HS-5 (cell line): ENCODE data around the gene GIPC1.
"Not testable (repeated sequence)": the region's sequence is repeated elsewhere in the genome, so short reads cannot be mapped to it uniquely, and the experiment has no call there.

Experiments used
- DNase-seq: peaks from one replicate; pipeline ENCODE4 v3.0.0-alpha.2; 2012; ENCODE audit warnings: low read depth

Gene GIPC1

DNA sequence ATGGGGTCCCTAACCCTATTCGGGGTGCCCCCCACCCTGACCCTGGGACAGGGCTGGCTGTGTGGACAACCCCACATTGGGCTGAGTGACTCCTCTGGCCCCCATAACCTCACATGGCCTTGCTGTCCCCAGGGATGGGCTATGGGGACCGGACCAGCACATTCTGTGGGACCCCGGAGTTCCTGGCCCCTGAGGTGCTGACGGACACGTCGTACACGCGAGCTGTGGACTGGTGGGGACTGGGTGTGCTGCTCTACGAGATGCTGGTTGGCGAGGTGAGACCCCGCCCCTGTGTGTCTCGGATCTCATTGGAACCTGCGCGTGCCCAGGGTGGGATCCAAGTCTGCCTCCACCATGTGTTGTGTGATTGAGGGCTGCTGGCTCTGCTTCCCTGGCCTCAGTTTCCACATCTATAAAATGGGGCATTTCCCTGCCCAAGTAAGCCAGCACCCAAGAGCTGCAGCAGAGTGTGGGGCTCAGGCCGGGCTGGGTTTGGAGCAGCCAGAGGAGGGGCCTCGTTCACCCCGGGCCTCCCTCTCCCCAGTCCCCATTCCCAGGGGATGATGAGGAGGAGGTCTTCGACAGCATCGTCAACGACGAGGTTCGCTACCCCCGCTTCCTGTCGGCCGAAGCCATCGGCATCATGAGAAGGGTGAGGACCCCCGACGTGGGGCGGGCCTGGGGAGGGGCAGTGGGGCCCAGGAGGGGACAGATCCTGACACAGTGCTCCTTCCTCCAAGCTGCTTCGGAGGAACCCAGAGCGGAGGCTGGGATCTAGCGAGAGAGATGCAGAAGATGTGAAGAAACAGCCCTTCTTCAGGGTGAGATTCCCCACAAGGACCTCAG is 25.7 kb downstream of the GIPC1 start:
- DNase-seq, result no peak

DNA sequence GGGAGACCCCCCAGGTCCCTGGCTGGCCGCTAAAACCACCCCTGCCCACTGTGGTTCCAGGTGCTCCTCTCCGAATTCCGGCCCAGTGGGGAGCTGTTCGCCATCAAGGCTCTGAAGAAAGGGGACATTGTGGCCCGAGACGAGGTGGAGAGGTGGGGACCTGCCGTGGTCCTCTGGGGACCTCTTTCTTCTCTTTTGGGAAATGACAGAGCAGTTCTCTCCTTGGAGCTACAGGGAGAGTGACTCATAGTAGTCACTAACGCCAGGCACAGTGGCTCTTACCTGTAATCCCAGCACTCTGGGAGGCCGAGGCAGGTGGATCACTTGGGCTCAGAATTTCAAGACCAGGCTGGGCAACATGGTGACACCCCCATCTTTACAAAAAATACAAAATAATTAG is 28.1 kb downstream of the GIPC1 start:
- no peak for DNase-seq

DNA sequence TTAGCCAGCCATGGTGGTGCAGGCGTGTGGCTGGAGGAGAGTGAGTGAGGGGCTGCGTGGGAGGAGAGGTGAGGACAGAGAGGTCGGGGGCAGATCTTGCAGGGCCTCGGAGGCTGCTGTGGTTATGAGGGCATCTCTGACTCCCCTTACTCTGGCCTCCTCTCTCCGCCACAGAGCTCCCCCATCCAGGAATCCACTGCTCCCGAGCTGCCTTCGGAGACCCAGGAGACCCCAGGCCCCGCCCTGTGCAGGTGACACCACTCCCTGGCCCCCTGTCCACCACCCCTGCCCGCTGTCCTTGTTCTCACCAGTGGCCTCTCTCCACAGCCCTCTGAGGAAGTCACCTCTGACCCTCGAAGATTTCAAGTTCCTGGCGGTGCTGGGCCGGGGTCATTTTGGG is 28.5 kb downstream of the GIPC1 start:
- no peak for DNase-seq

DNA sequence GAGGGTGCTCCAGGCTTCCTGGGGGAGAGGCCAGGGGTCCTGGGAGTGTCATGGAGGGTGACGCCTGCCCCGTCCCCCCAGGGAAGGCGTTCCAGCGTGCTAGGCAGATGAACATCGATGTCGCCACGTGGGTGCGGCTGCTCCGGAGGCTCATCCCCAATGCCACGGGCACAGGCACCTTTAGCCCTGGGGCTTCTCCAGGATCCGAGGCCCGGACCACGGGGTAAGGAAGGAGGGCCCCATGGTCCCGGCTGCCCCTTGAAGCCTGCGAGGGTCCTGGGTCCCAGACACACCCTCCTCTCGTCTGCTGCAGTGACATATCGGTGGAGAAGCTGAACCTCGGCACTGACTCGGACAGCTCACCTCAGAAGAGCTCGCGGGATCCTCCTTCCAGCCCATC is 32.2 kb downstream of the GIPC1 start:
- no peak for DNase-seq

DNA sequence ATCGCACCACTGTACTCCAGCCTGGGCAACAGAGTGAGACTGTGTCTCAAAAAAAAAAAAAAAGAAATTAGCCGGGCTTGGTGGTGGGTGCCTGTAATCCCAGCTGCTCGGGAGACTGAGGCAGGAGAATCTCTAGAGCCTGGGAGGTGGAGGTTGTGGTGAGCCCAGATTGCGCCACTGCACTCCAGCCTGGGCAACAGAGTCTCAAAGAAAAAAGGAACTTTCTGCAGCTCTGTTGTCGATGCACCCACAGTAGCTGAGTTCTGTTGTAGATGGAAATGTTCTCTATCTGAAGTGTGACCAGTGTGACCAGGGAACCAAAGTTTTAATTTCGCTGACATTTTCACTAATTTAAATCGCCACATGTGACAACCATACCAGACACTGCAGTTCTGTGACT is 33.5 kb downstream of the GIPC1 start:
- not testable (repeated sequence) for DNase-seq

DNA sequence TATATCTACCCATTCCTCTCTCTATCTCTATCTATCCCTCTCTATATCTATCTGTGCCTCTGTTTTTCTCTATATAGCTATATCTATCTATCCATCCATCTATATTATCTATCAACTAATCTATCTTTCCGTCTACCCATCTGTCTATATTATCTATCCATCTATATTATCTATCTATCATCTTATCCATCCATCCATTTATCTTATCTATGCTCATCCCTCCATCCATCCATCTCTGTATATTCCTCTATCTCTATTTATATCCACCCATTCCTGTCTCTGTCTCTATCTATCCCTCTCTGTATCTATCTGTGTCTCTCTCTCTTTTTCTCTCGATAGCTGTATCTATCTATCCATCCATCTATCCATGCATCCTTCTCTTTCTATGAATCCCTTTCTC is 35.0 kb downstream of the GIPC1 start:
- DNase-seq, result no peak

DNA sequence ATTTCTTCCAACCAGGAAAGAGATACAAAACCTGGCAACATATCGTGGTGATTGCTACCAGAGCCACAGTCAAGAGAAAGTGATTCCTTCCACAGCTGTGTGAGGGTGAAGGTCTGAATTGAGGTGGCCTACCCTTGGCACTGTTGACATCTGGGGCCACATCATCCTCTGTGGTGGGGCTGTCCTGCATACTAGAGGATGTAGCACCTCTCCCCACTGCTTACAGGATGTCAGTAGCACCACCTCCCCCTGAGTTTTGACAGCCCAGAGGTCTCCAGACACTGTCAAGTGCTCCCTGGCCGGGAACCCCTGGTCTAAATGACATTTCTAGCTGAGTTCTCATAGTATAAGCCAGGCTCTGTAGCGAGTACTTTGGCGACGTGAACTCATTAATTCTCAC is 36.2 kb downstream of the GIPC1 start:
- no peak for DNase-seq

DNA sequence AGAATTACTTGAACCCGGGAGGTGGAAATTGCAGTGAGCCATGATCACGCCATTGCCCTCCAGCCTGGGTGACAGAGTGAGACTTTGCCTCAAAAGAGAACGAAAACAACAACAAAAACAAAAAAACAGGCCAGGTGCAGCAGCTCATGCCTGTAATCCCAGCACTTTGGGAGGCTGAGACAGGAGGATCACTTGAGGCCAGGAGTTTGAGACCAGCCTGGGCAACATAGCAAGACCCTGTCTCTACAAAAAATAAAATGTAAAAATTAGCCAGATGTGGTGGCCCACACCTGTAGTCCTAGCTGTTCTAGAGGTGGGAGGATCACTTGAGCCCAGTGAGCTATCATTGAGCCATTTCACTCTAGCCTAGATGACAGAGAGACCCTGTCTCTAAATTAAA is 43.6 kb downstream of the GIPC1 start:
- not testable (repeated sequence) for DNase-seq

DNA sequence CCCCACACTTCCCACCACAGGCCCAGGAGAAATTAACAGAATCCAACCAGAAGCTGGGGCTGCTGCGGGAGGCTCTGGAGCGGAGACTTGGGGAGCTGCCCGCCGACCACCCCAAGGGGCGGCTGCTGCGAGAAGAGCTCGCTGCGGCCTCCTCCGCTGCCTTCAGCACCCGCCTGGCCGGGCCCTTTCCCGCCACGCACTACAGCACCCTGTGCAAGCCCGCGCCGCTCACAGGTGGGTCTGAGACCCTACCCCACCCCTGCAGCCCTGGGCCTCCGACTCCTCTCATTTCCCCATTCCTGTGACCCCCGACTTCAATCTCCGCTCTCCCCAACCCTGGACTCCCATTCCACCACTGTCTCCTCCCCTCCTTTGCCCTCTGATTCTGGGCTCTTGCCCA is 45.1 kb downstream of the GIPC1 start:
- no peak for DNase-seq

DNA sequence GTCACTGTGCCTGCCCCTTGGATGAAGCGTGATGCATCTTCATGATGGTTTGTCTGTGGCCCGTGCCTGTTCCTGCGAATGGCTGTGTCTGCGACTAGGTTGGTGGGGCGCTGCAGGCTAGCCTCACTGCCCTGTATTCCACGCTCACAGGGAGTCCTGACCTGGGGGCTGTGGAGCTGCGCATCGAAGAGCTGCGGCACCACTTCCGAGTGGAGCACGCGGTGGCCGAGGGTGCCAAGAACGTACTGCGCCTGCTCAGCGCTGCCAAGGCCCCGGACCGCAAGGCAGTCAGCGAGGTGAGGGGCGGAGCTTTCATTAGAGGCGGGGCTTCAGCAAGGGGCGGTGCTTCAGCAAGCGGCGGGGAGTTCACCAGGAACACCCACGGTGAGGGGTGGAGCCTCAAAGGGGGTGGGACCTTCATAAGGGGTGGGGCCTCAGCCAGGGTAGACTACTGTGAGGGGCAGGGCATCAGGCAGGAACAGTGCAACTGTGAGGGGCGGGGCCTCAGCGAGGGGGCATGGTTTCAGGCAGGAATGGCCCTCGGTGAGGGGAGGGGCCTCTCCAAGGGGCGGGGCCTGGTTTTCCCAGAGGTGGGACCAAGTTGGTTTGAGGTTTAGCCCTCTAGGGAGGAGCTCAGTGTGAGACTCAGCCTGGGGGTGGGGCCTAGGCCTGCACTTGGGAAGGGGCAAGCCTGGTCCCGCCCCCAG is 45.6 kb downstream of the GIPC1 start:
- no peak for DNase-seq

DNA sequence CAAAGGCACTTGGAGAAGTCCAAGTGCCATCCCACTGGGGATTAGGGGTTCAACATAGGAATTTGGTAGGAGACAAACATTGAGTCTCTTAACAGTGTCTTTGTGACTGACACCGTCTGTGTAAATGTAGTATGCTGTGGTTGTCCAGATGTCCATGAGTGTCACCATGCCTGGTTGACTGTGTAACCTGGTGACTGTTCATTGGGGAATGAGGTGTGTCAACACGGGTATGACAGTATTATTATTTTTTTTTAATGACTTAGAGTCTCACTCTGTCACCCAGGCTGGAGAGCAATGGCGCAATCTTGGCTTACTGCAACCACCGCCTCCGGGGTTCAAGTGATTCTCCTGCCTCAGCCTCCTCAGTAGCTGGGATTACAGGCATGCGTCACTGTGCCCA is 46.6 kb downstream of the GIPC1 start:
- DNase-seq, result no peak

DNA sequence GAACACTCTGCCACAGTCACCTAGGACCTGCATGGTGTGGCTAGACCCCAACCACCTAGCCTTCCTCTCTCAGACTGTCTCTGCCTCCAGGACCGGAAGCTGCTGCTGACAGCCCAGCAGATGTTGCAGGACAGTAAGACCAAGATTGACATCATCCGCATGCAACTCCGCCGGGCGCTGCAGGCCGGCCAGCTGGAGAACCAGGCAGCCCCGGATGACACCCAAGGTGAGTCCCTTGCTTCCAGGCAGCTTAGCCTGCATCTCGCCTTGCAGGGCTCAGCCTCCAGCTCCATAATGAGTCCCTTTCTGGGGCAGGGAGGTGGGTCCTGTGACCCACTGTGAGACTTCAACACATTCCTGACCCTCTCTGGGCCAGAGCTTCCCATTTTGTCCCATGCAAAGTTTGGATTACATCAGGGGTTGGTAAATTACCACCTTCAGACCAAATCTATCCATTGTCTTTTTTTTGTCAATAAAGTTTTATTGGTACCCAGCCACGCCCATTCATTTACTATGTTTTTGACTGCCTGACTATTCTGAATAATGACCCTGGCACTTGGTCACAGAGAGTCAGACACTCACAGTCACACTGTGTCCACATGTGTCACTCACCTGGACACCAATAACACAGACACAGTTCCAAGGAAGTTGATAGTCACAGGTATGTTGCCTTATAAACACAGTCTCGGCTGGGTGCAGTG is 49.4 kb downstream of the GIPC1 start:
- no peak for DNase-seq

DNA sequence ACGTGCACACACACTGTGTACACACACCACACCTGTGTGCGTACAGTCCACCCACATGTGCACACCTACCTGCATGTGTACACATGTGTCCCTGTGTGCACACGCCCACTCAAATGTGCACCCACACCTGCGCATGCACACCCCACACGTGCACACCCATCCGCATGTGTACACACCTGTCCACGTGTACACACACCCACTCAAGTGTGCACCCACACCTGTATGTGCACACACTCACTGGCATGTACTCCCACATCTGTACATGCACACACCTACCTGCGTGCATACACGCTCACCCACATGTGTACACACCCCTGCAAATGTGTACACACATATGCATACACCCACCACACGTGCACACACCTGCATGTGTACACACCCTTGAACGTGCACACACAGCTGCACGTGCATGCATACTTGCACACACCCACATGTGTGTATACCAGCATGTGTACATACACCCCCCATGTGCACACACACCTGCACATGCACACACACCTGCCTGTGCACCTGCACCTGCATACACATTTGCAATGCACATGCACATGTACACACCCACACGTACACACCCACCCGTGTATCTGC is 52.2 kb downstream of the GIPC1 start:
- no peak for DNase-seq

DNA sequence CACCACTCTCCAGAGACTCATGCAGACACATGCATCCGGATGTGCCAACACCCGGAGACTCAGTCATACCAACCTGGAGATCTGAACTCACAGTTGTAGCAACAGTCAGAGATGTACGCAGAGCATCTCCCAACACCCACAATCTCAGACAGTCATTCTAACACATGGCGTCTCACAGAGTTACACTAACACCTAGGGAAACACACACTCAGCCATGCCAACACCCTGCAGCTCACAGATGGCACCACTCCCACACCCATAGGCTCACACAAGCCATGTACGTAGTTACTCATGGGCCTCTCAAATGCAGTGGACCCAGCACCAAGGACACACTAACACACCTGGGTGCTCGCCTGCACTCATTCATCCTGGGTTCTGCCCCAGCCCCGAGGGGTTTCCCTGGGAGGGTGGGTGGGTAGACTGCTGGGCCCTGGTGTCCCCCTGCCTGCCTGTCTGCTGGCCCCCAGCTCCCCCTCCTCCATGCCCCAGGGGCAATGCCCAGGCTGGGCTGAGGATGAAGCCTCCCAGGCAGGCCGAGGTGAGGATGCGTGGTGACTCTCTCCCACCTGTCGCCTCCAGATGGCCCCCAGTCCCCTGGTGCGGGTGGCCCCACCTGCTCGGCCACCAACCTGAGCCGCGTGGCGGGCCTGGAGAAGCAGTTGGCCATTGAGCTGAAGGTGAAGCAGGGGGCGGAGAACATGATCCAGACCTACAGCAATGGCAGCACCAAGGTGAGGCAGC is 52.9 kb downstream of the GIPC1 start:
- no peak for DNase-seq

DNA sequence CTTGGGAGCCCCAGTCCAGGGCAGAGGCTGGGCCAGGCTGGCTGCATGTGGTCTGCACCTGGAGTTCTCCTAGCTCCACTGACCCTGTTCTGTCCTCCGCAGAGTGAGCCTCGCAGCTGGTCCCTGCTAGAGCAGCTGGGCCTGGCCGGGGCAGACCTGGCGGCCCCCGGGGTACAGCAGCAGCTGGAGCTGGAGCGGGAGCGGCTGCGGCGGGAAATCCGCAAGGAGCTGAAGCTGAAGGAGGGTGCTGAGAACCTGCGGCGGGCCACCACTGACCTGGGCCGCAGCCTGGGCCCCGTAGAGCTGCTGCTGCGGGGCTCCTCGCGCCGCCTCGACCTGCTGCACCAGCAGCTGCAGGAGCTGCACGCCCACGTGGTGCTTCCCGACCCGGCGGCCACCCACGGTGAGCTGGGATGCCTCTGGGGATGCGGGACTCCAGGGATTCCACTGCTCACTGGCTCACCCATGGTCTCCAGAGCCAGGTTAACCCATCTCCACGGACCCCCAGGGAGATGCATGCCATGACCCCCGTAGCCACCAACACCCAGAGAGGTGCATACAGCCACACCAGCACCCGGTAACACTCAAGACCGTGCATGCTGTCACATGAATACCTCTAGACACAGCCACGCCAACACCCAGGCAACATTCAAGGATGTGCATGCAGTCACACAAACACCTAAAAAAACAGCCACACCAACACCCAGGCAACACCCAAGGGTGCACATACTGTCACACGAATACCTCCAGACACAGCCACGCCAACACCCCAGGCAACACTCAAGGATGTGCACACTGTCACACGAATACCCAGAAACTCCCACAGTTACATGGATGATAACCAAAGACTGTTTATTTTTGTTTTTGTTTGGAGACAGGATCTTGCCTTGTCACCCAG is 54.6 kb downstream of the GIPC1 start:
- no peak for DNase-seq

DNA sequence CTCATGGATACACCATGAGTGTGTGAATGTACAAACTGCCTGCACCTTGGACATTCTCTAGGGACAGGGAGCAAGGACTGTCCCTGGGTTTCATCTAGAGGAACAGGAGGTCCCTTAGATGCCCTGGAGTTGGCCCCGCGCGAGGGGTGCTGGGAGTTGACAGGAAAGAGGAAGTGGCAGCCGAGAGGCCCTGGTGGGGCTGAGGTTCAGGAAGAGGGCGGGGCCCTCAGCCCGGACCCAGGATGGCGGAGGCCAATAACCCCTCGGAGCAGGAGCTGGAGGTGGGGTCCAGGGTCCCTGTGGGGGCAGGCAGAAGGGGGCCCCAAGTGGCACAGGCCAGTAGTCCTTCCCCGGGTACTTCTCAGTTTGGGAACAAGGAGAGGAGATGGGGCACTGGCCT is 55.9 kb downstream of the GIPC1 start:
- no peak for DNase-seq

DNA sequence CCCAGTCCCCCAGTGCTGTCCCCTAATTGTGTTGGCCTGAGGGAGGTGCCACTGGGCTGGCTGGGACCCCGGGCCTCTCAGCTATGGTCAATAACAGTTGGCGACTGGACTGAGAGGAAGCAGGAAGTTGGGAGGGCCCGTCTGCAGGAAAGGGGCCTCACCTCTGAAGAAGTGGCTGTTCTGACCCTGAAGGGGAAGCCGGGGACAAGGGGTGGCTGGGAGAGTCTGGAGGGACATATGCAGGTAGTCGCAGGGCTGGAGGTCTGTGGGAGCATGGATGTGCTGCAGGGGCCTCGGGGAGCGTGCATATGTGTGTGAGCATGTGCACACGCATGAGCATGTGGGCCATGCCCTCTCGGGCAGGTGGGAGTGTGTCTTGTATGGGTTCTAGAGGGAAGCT is 56.9 kb downstream of the GIPC1 start:
- DNase-seq, result no peak

DNA sequence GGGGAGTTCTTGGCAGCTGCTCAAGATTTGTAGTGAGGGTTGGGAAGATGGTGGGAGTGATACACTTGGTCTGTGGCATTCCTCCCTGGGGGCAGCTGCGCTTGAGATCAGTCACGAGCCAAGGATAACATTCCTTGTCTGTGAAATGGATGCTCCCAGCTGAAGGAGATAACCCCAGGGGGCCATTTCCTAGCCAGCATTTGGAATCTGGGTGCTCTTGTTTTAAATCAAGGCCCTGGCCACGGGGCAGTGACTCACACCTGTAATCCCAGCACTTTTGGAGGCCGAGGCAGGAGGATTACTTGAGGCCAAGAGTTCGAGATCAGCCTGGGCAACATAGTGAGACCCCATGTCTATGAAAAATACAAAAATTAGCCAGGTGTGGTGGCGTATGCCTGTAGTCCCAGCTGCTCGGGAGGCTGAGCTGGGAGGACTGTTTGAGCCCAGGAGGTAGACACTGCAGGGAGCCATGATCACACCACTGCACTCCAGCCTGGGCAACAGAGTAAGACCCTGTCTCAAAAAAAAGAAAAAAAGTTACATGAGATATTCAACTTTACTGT is 58.3 kb downstream of the GIPC1 start:
- no peak for DNase-seq

DNA sequence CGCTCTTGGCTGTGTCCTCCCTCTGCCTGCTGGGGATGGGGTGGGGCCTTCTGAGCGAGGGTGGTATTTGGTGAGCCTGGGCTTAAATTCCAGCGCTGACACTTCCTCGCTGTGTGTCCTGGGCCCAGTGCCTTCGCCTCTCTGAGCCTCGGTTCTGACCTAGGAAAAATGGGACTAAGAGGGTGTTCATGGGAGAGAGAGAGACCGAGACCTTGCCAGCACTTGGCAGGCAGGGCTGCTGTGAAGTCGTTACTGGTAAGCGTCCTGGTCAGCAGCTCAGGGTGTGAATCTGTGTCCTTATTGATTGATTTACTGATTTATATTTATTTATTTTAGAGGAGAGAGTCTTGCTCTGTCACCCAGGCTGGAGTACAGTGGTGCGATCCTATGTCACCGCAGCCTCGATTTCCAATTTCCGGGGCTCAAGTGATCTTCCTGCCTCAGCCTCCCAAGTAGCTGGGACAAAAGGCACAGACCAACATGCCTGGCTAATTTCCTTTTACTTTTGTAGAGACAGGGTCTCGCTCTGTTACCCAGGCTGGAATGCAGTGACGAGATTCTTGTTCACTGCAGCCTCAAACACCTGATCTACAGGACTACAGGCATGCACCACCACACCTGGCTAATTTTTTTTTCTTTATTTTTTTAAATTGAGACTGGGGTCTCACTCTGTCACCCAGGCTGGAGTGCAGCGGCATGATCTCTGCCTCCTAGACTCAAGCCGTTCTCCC is 60.4 kb downstream of the GIPC1 start:
- DNase-seq, result no peak
